HepG2 (cell line): Measurements from ENCODE around the gene TUBGCP4. TPM values are rescaled to one million over a fixed set of nuclear protein-coding genes. Genes with fewer than 3 reads are reported as not detected.

ENCODE experiments used
- ATF7-NPFF ChIP-seq: sonication (generic); formaldehyde crosslinking; IDR thresholded peaks from 2 replicates; pipeline ENCODE4 v1.8.1; 2023; ENCODE audit warnings: mild to moderate bottlenecking, low read depth, missing genetic modification reagents, moderate library complexity
- CSRNP2 ChIP-seq: sonication (generic); formaldehyde crosslinking; conservative IDR thresholded peaks from 2 replicates; pipeline ENCODE4 v1.8.0; 2022; ENCODE audit warnings: low read depth, missing genetic modification reagents
- CTCF ChIP-seq: sonication (generic); formaldehyde crosslinking; IDR thresholded peaks from 2 replicates; pipeline ENCODE4 v1.5.0; 2020; ENCODE audit warnings: mild to moderate bottlenecking, missing genetic modification reagents, moderate library complexity
- DNMT3B ChIP-seq: conservative IDR thresholded peaks from 2 replicates; pipeline ENCODE4 v1.6.1; 2016; ENCODE audit warnings: missing biosample characterization, control low read depth
- ELF3 ChIP-seq: IDR thresholded peaks from 2 replicates; pipeline ENCODE4 v1.6.1; 2016; ENCODE audit warnings: missing genetic modification reagents, missing compliant biosample characterization
- GATAD2A ChIP-seq: IDR thresholded peaks from 2 replicates; pipeline ENCODE4 v1.6.1; 2016
- PITX1 ChIP-seq: sonication (generic); formaldehyde crosslinking; IDR thresholded peaks from 2 replicates; pipeline ENCODE4 v1.5.1; 2020; ENCODE audit warnings: mild to moderate bottlenecking, missing genetic modification reagents
- RCOR2 ChIP-seq: IDR thresholded peaks from 2 replicates; pipeline ENCODE4 v1.6.1; 2016; ENCODE audit warnings: missing biosample characterization, missing genetic modification reagents
- REST ChIP-seq, 2 experiments: IDR thresholded peaks; 2 replicates each; pipeline ENCODE4 v1.6.1; 2011 to 2012; ENCODE audit warnings: low read length in 2 of 2, borderline replicate concordance in 1 of 2, low read depth in 1 of 2, mild to moderate bottlenecking in 1 of 2, moderate library complexity in 1 of 2
- SMAD1 ChIP-seq: sonication (generic); formaldehyde crosslinking; IDR thresholded peaks from 2 replicates; pipeline ENCODE4 v1.4.0; 2020; ENCODE audit warnings: missing genetic modification reagents, low read depth, mild to moderate bottlenecking, borderline replicate concordance
- USF2 ChIP-seq, 2 experiments: sonication (generic) in 1 of 2; formaldehyde crosslinking in 1 of 2; IDR thresholded peaks; 2 replicates each; pipeline versions ENCODE4 v1.5.1 to v1.6.1; 2011 to 2020; ENCODE audit warnings: borderline replicate concordance in 1 of 2, low read depth in 1 of 2, low read length in 1 of 2, mild to moderate bottlenecking in 1 of 2, missing genetic modification reagents in 1 of 2, moderate library complexity in 1 of 2
- ZBTB3 ChIP-seq: sonication (generic); formaldehyde crosslinking; IDR thresholded peaks from 2 replicates; pipeline ENCODE4 v1.4.0; 2020; ENCODE audit warnings: low read depth, mild to moderate bottlenecking, moderate library complexity, missing genetic modification reagents, borderline replicate concordance
- ZFP36 ChIP-seq: fragments of 150-350 bp; IDR thresholded peaks from 2 replicates; pipeline ENCODE4 v1.6.1; 2018; ENCODE audit warnings: borderline replicate concordance, low read length, low read depth; ENCODE audit not compliant: partially characterized antibody
- ZNF567 ChIP-seq: sonication (generic); formaldehyde crosslinking; IDR thresholded peaks from 2 replicates; pipeline ENCODE4 v1.8.1; 2023; ENCODE audit warnings: mild to moderate bottlenecking, missing genetic modification reagents, borderline replicate concordance
- ZNF775 ChIP-seq: sonication (generic); formaldehyde crosslinking; IDR thresholded peaks from 2 replicates; pipeline ENCODE4 v1.4.0; 2020; ENCODE audit warnings: missing genetic modification reagents, mild to moderate bottlenecking, moderate library complexity, borderline replicate concordance
- polyA plus RNA-seq, 8 experiments: library from polyadenylated mRNA; depleted of rRNA in 3 of 8; stranded (reverse) in 7 of 8; unstranded in 1 of 8; fragments of >200 nt; fragmentation: Illumina TruSeq in 4 of 8; extraction: Trizol in 4 of 8; gene quantifications; 2 replicates each; pipeline versions ENCODE4 v1.2.1 to v1.2.3, GENCODE V29; 2011 to 2016; ENCODE audit warnings: low read depth in 4 of 8, missing spikeins in 1 of 8, mixed read lengths in 1 of 8; ENCODE audit not compliant: insufficient read depth in 1 of 8
- total RNA-seq, 5 experiments: library from RNA; depleted of rRNA; stranded (reverse); fragments of >200 nt; fragmentation: Illumina TruSeq; extraction: Trizol; gene quantifications; 2 replicates each; pipeline ENCODE4 v1.2.3, GENCODE V29; 2016; ENCODE audit warnings: low read depth in 1 of 5

The TUBGCP4 gene
- total and polyA plus RNA-seq, 2 of the 13 experiments (the other 11 are each of a cell fraction or from before 2014, with no cell fraction given): 15.0 to 20.5 TPM

GRCh38 chr15:43370975-43371974 lies at the start of gene TUBGCP4, which contains the start of gene ZSCAN29 (continued):
- TF ChIP-seq USF2 (IDR thresholded peaks at IDR 0.05; ENCODE audit: low read depth, low read length) (no peak), USF2 (CRISPR knock-in tag; IDR thresholded peaks at IDR 0.05; ENCODE audit: borderline replicate concordance) (peak; percentile 48; the same call in 1 of the 2 replicates), ZNF567 (CRISPR knock-in tag) (0 out of 2 replicates have a peak, but pooled peaks have one; percentile 24), ZNF775 (peak; percentile 50; the same call in 1 of the 2 replicates), ATF7-NPFF (CRISPR knock-in tag) (peak; percentile 33; the same call in 1 of the 2 replicates), CTCF (CRISPR knock-in tag) (peak; percentile 66), PITX1 (CRISPR knock-in tag) (peak; percentile 54), ELF3 (peak; percentile 42), SMAD1 (CRISPR knock-in tag) (peak; percentile 85), DNMT3B (CRISPR knock-in tag) (no peak; the same call in 1 of the 2 replicates), ZBTB3 (CRISPR knock-in tag) (no peak), CSRNP2 (CRISPR knock-in tag) (no peak), REST (IDR thresholded peaks at IDR 0.05; ENCODE audit: borderline replicate concordance in 1 of 2, low read depth in 1 of 2, low read length in 2 of 2) (no peak; a peak in 1 of 4 replicates), RCOR2 (CRISPR knock-in tag) (no peak), GATAD2A (CRISPR knock-in tag) (peak; percentile 49), ZFP36 (no peak)
